NCI-H748 (cell line): ENCODE data around the gene DSTN.

Experiments
- DNase-seq: peaks from one replicate; lab custom pipeline; 2025; ENCODE audit not compliant: unreplicated experiment; lab: John Stamatoyannopoulos, UW

Gene DSTN

GRCh38 chr20:17569616-17570346, at the start of gene DSTN:
Gene DSTN (plus strand): TSS chr20:17570075. CDS start chr20:17570209, 134 bp downstream.
- peak; percentile 99 for DNase-seq

DNA sequence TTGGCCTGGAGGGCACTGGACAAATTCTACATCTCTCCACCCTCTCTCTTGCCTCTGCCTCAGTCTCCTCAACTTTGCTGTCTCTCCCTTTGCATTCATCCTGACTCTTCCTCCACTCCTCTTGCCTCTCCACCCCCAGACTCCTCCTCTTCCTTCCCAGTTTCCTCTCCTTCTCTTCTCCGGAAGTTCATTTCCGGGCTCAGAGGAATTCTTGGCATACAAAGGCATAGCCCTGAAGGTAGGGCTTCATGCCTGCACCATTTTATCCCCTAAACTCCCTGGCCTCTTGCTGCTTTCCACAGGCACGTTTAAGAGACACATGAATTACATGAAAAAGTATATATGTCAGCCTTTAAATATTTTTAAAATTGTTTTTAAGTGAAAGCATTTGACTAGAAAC, 49.3 kb upstream of the DSTN start:
- DNase-seq = no peak

DNA sequence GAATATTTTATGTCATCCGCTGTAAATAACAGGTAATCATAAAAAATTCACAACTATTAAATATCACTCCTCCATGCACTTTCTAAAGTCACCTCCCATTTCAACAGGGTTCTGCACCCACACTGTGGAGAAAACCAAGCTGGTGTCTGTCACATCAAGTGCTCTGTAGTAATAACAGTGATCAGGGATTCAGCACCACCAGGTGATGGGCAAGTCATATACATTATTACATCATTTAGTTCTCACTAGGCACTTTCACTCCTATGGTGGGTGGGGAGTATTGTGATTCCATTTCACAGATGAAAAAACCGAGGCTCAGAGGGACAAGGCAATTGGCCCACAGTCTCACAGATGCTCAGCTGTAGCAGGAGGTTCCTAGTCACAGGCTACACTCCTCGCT, 47.3 kb upstream of the DSTN start:
- DNase-seq = no peak

DNA sequence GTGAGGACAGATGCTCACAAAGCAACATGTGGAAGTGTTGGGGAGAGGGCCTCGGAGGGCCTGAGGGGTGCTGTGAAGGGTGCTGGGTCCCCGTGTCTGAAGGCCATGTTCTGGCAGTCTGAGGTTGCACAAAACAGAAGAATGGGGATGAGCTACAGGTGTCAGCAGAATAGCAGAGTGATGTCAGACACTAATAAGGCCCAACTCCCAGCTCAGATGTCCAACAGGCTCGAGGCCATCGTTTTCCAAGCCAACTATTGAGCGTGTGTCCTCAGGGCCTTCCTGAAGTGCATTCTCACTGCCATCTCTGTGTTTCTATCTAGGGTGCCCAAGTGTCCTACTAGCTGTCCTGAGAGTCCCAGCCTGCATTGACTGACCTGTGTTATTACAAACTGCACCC, 46.5 kb upstream of the DSTN start:
- no peak for DNase-seq

- peak; percentile 59 for DNase-seq
These were observed 45.3 kb upstream of the DSTN start for GRCh38 chr20:17524560-17524959.

- DNase-seq = no peak
These were observed 44.7 kb upstream of the DSTN start for GRCh38 chr20:17525132-17525531.

DNA sequence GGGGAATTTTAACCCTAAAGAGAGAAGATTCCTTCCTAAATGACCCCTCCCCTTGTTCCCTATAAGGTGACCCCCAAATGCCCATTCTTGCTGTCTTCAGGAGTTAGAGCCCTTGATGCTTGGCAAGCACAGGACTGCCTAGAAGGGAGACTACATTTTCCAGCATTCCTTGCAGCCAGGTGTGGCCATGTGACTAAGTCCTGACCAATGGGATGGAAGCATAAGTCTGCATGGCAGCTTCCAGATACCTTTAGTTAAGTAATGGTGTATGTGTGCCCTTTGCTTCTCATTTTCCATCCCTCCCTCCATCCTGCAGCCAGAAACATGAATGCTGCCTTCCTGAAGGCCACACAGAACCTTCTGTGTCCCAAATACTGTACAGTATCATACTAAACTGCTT, 44.2 kb upstream of the DSTN start:
- peak; percentile 61 for DNase-seq

GRCh38 chr20:17529586-17529985, 40.3 kb upstream of the DSTN start:
- no peak for DNase-seq

GRCh38 chr20:17530153-17530552, 39.7 kb upstream of the DSTN start:
- DNase-seq = no peak

DNA sequence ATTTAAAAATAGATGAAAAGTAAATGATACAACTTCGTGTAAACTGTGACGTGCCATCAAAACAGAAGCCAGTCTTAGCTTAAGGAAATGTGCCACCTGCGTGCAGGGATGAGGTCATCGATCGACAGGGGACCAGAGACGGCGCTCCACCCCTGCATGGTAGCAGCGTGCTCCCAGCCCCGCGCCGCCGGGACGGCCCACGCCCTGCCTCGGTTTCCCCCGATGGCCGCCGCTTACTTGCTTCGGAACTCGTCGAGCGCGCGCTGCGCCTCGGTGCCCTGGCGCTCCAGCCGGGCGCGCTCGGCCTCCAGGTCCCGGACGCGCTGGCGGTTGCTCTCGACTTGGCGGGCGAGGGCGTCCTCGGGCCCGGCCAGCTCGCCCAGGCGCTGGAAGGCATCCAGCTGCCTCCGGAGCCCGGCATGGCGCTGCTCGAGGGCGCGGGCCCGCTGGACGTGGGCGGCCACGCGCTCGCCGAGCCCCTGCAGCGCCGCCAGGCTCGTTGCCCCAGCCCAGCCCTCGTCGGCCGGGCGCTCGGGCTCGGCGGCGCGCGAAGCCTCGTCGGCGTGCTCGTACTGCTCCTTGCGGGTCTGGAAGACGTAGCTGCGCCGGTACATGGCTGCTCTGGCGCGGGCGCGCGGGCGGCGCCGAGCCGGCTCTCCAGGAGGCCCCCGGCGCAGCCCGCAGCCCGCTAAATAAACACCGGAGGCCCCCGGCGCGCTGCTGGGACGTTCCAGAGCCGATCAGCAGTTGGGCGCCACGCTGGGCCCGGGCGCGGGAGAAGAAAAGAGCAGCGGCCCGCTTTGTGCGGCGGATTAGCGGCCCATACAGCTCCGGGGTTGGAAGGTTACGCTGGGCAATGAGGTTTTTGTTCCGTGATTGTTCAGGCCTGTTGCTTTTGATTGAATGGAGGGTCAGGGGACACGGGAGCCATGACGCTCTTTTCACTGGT, 38.9 kb upstream of the DSTN start, which contains the start of gene BFSP1:
TSS of gene BFSP1 (minus strand) at position 664 of the 949 bp plus-strand sequence. CDS start at position 614, 50 bp downstream.
- DNase-seq = peak; percentile 87

- no peak for DNase-seq
These were observed 38.2 kb upstream of the DSTN start for GRCh38 chr20:17531665-17532025.

DNA sequence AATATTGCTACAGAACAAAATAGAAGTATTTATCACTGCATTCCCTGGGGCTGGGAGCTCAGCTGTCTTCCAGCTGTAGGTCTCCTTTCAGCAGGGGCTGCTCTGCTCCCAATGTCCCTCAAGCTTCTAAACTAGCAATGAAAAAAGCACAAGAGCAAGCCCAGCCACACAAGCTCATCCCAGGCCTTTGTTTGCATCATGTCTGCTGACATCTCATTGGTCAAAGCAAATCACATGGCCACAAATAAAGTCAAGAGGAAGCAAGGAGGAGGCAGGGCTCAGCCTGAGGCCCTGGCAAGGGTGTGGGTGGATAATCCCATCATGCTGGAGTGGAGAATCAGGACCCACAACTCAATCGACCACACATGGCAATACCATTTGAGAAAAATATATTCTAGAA, 36.5 kb upstream of the DSTN start:
- DNase-seq = peak; percentile 63

DNA sequence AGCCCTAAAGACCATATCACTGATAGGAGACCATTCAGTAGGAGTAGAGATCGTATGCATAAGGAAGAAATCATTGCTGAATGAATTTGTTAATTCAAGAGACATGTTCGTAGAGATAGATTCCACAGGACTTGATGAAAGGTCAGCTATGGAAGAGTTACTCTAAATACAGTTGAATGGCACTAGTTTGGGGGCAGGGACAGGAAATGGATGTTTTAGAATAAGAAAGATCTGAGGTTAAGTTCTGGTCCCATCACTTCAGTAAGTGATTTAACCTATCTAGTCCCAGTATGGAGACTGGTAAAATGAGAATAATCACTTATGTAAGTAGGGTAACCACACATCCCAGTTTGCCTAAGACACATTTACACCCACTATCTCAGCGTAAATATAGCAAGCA, 35.8 kb upstream of the DSTN start:
- DNase-seq = no peak

GRCh38 chr20:17536944-17537444, 32.9 kb upstream of the DSTN start:
- DNase-seq = peak; percentile 87

- DNase-seq = no peak
These were observed 31.9 kb upstream of the DSTN start for GRCh38 chr20:17537959-17538358.

DNA sequence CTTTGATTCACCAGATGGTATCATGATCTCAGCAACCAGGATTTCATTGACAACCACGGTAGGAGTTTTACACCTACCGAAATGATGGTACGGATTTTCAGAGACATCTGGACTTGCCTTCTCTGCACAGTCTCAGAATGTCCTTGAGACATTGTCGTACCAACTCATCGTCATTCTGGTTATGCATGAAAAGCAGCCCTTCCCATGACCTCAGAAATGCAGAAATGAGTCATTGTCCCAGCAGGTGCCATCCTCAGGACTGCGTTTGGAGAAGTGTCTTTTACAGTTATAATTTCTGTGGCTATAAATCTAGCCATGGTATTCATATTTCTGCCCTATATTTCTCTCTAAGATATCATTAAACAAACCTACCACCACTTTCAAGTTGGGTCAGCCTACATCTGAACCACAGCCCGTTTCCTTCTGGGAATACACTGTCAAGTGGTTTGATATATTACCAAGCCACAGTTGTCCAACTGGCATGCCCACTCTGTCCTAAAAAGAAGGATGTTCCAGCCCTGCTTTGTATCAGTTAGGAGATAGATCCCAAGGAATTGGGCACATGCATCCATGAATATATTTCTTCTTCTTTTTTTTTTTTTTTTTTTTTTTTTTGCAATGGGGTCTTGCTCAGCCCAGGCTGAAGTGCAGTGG, 31.2 kb upstream of the DSTN start:
- DNase-seq = no peak

DNA sequence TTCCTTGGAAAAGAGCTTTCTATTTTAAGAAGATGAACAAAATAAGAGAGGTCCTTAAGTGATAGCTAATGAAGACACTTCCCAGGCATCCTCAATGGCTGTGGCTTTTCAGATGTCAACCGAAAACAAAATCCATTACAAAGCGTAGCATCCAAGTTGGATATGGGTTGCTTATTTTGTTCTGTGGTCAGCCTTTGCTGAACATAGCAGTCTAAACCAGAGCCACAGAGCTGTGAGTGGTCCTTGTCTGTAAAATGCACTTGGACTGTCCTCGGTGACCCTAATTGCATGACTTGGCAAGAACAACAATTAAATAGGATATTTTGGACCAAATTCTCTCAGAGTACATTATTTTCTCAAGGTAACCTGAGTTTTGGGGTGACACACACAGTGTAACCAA, 28.3 kb upstream of the DSTN start:
- no peak for DNase-seq

DNA sequence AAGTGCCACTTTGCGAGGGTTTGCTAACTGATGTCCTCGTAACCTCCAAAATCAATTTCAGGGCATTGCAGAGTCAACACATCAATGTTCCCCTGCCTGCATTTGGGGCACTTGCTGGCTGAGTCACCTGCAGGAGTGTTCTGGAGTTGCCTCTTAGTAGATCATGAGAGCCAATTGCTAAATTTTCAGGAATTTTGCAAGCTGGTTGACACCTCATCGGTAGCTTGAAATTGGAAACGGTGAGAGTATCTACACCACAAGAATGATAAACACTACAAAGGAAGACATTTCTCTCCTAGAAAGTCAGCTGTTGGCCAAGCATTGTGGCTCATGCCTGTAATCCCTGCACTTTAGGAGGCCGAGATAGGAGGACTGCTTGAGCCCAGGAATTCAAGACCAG, 27.9 kb upstream of the DSTN start:
- DNase-seq = no peak

DNA sequence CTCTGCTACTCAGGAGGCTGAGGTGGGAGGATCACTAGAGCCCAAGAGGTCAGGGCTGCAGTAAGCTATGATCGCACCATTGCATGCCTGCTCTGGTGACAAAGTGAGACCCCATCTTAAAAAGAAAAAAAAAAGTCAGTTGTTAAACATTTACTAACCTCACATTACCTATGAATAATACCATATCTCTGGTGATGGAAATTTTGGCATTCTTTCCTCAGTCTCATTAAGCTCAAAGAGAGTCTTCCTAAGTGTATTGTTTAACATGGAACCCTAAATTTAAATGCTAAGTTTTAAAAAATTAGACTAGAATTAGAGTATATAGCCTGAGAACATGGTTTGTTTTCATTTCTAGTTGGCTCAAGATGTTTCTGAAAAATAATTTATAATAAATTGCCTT, 27.4 kb upstream of the DSTN start:
- DNase-seq = no peak

DNA sequence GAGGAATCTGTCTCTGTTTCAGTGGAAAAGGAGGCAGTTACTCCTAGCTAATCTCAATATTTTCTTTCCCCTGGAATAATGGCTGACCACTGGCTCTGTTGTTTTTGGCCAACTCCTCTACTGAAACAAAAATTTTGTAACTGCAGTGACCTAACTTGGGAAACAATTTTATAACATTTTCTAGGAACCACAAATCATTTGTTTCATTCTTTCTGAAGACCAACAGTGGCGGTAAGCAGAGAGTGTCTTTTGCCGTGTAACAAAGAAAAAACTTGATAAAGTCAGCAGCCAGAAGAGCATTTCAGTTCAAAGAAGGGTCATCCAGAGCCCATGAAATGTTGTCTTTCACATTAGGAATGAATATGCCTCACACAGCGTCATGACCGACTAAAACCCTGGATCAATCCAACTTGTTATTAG, 26.9 kb upstream of the DSTN start:
- DNase-seq = no peak

- DNase-seq = no peak
These were observed 26.2 kb upstream of the DSTN start for GRCh38 chr20:17543531-17544131.
